IPS-NIHi11 (cell line): ENCODE results near the gene ZBTB44.
"Not testable (repeated sequence)": the region's sequence is repeated elsewhere in the genome, so short reads cannot be mapped to it uniquely, and the experiment has no call there.

Experiments
- DNase-seq: peaks from one replicate; pipeline ENCODE4 v3.0.0; 2012; ENCODE audit warnings: mixed read lengths, low spot score

Gene ZBTB44

GRCh38 chr11:130249371-130249770 is 65.3 kb downstream of the ZBTB44 start:
- no peak for DNase-seq

- no peak for DNase-seq
These were observed 67.4 kb downstream of the ZBTB44 start for GRCh38 chr11:130247319-130247718.

- DNase-seq: no peak
These were observed 68.0 kb downstream of the ZBTB44 start for GRCh38 chr11:130246738-130247137.

GRCh38 chr11:130246270-130246669 is 68.4 kb downstream of the ZBTB44 start:
- no peak for DNase-seq

- not testable (repeated sequence) for DNase-seq
These were observed 69.3 kb downstream of the ZBTB44 start for GRCh38 chr11:130245375-130245774.

- DNase-seq: no peak
These were observed 69.9 kb downstream of the ZBTB44 start for GRCh38 chr11:130244848-130245247.

GRCh38 chr11:130243816-130244215 is 70.9 kb downstream of the ZBTB44 start:
- no peak for DNase-seq

- no peak for DNase-seq
These were observed 73.0 kb downstream of the ZBTB44 start for GRCh38 chr11:130241713-130242112.

- DNase-seq: no peak
These were observed 77.3 kb downstream of the ZBTB44 start for GRCh38 chr11:130237282-130238006.

- no peak for DNase-seq
These were observed 80.4 kb downstream of the ZBTB44 start for GRCh38 chr11:130234315-130234714.

- DNase-seq: not testable (repeated sequence)
These were observed 80.8 kb downstream of the ZBTB44 start for GRCh38 chr11:130233888-130234287.

- DNase-seq: not testable (repeated sequence)
These were observed 81.2 kb downstream of the ZBTB44 start for GRCh38 chr11:130233486-130233885.

- DNase-seq: no peak
These were observed 87.3 kb downstream of the ZBTB44 start for GRCh38 chr11:130227373-130227772.

- no peak for DNase-seq
These were observed 91.3 kb downstream of the ZBTB44 start for GRCh38 chr11:130223291-130223971.

GRCh38 chr11:130220311-130221035 is 94.2 kb downstream of the ZBTB44 start:
- DNase-seq: no peak

- DNase-seq: no peak
These were observed 95.6 kb downstream of the ZBTB44 start for GRCh38 chr11:130219148-130219547.

- no peak for DNase-seq
These were observed 96.1 kb downstream of the ZBTB44 start for GRCh38 chr11:130218501-130219070.

- DNase-seq: no peak
These were observed 97.3 kb downstream of the ZBTB44 start for GRCh38 chr11:130217133-130218031.

- no peak for DNase-seq
These were observed 98.1 kb downstream of the ZBTB44 start for GRCh38 chr11:130216591-130217132.

- no peak for DNase-seq
These were observed 98.5 kb downstream of the ZBTB44 start for GRCh38 chr11:130216221-130216550.

GRCh38 chr11:130215531-130216220 is 99.0 kb downstream of the ZBTB44 start:
- DNase-seq: no peak
